ENCODE measurements around the gene DNAH14.

Gene DNAH14

DNA sequence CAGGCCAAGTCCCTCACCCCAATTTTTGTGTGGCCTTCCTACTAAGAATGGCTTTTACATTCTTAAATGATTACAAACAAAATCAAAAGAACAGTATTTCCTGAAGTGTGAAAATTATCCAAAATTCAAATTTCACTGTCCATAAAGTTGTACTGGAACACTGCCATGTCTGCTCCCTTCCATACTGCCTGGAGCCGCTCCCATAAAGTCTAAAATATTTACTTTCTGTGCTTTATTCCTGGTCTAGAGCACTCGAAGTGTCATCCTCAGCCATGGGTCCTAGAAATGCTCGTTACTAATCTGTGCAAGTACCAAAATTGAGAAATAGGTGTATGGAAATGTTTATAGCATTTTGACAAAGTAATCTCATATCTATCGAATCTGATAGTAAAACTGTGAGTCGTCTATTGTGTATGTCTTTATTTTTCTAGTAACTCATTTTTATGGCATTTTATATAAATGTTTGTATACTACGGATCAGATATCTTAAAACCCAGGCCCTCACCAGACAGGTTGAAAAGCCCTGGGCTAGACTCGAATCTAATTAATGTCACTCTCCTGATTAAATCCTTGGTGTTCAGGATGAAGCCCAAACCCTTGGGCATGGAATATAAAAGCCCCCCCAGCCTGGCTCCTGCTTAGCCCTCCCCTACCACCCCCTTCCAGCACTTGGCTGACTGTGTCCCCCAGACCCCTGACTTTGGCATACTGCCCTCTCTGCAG, 493.5 kb downstream of the DNAH14 start (continued):
- 0 out of 2 replicates have a peak, but pooled peaks have one; percentile 3 for TF ChIP-seq FEZF1 (tag by site-specific recombination; IDR thresholded peaks at IDR 0.05)
- TF ChIP-seq ZNF621 (tag by site-specific recombination; IDR thresholded peaks at IDR 0.05): no peak
- TF ChIP-seq ZBTB48 (tag by site-specific recombination; IDR thresholded peaks at IDR 0.05): no peak
- TF ChIP-seq ZNF610 (tag by site-specific recombination; IDR thresholded peaks at IDR 0.05; ENCODE audit: borderline replicate concordance): 0 out of 2 replicates have a peak, but pooled peaks have one; percentile 23
- TF ChIP-seq, protein P1, sequence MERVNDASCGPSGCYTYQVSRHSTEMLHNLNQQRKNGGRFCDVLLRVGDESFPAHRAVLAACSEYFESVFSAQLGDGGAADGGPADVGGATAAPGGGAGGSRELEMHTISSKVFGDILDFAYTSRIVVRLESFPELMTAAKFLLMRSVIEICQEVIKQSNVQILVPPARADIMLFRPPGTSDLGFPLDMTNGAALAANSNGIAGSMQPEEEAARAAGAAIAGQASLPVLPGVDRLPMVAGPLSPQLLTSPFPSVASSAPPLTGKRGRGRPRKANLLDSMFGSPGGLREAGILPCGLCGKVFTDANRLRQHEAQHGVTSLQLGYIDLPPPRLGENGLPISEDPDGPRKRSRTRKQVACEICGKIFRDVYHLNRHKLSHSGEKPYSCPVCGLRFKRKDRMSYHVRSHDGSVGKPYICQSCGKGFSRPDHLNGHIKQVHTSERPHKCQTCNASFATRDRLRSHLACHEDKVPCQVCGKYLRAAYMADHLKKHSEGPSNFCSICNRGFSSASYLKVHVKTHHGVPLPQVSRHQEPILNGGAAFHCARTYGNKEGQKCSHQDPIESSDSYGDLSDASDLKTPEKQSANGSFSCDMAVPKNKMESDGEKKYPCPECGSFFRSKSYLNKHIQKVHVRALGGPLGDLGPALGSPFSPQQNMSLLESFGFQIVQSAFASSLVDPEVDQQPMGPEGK (tag by site-specific recombination; IDR thresholded peaks at IDR 0.05): peak; percentile 23; the same call in 1 of the 2 replicates
- TF ChIP-seq ZNF843 (tag by site-specific recombination; IDR thresholded peaks at IDR 0.05): peak; percentile 67; the same call in 1 of the 2 replicates
- TF ChIP-seq ZNF366 (tag by site-specific recombination; conservative IDR thresholded peaks at IDR 0.05): no peak
- TF ChIP-seq ZNF16 (tag by site-specific recombination; IDR thresholded peaks at IDR 0.05; ENCODE audit: low read depth): no peak
- TF ChIP-seq, protein P2, sequence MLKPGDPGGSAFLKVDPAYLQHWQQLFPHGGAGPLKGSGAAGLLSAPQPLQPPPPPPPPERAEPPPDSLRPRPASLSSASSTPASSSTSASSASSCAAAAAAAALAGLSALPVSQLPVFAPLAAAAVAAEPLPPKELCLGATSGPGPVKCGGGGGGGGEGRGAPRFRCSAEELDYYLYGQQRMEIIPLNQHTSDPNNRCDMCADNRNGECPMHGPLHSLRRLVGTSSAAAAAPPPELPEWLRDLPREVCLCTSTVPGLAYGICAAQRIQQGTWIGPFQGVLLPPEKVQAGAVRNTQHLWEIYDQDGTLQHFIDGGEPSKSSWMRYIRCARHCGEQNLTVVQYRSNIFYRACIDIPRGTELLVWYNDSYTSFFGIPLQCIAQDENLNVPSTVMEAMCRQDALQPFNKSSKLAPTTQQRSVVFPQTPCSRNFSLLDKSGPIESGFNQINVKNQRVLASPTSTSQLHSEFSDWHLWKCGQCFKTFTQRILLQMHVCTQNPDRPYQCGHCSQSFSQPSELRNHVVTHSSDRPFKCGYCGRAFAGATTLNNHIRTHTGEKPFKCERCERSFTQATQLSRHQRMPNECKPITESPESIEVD (tag by site-specific recombination; IDR thresholded peaks at IDR 0.05): peak; percentile 93
- TF ChIP-seq KLF8 (tag by site-specific recombination; IDR thresholded peaks at IDR 0.05): no peak
- TF ChIP-seq ZXDB (tag by site-specific recombination; IDR thresholded peaks at IDR 0.05): 0 out of 2 replicates have a peak, but pooled peaks have one; percentile 44
- 0 out of 2 replicates have a peak, but pooled peaks have one; percentile 13 for TF ChIP-seq GLIS2 (tag by site-specific recombination; IDR thresholded peaks at IDR 0.05)
- TF ChIP-seq, protein P3, sequence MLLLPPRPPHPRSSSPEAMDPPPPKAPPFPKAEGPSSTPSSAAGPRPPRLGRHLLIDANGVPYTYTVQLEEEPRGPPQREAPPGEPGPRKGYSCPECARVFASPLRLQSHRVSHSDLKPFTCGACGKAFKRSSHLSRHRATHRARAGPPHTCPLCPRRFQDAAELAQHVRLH (tag by site-specific recombination; IDR thresholded peaks at IDR 0.05): peak; percentile 25; the same call in 1 of the 2 replicates

DNA sequence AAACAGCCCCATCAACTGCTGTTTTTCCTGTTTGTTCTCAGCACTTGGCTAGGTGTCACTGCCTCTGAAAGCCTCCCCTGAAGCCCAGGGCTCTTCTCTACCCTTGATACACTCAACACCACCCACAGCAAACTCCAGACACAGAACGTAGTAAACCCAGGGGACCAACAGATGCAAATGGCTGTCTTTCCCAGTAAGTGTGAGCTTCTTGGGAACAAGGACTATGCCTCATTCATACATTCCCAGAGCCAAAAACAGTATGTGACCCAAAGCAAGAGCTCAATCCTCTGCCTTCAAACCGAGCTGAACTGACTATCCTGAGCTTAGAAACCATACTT, 494.0 kb downstream of the DNAH14 start:
- no peaks in the 10 kb centered on the region for H3K9me3 ChIP-seq (ENCODE audit: control insufficient read depth, insufficient read depth, low read depth, low read length)
- POLR2A ChIA-PET: no interaction called here
- peaks cover 36% of the 10 kb centered on the region for H3K4me1 ChIP-seq (ENCODE audit: control insufficient read depth, insufficient read depth, low read length)
- no peak overlapping the region for H3K4me3 ChIP-seq (ENCODE audit: low read depth, low read length)
- peaks cover 34 to 41% of the 10 kb centered on the region in 2 experiments for H3K36me3 ChIP-seq (ENCODE audit: control insufficient read depth in 2 of 2, insufficient read depth in 1 of 2, low read length in 2 of 2)
- peak overlapping the region; percentile 2; the same call in 1 of the 2 replicates for H3K27ac ChIP-seq (ENCODE audit: extremely low read depth, low read depth, low read length)
- CTCF ChIA-PET: interaction anchor here (0.7 to 4.4 kb wide), 2 partner anchors 104 to 1907 kb away, joined by 3 to 16 read pairs; no protein-coding TSS in a partner anchor
- TF ChIP-seq EGR2 (tag by site-specific recombination; IDR thresholded peaks at IDR 0.05; ENCODE audit: low read depth) (0 out of 2 replicates have a peak, but pooled peaks have one; percentile 27), ZNF169 (tag by site-specific recombination; IDR thresholded peaks at IDR 0.05) (no peak), ZNF157 (tag by site-specific recombination; IDR thresholded peaks at IDR 0.05) (no peak), GFI1B (tag by site-specific recombination; IDR thresholded peaks at IDR 0.05) (no peak), ZEB2 (tag by site-specific recombination; IDR thresholded peaks at IDR 0.05) (no peak), ZNF621 (tag by site-specific recombination; IDR thresholded peaks at IDR 0.05) (no peak), ZNF561 (tag by site-specific recombination; IDR thresholded peaks at IDR 0.05; ENCODE audit: borderline replicate concordance) (no peak)
- TF ChIP-seq, protein P4, sequence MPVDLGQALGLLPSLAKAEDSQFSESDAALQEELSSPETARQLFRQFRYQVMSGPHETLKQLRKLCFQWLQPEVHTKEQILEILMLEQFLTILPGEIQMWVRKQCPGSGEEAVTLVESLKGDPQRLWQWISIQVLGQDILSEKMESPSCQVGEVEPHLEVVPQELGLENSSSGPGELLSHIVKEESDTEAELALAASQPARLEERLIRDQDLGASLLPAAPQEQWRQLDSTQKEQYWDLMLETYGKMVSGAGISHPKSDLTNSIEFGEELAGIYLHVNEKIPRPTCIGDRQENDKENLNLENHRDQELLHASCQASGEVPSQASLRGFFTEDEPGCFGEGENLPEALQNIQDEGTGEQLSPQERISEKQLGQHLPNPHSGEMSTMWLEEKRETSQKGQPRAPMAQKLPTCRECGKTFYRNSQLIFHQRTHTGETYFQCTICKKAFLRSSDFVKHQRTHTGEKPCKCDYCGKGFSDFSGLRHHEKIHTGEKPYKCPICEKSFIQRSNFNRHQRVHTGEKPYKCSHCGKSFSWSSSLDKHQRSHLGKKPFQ (tag by site-specific recombination; IDR thresholded peaks at IDR 0.05): no peak
- TF ChIP-seq, protein P5, sequence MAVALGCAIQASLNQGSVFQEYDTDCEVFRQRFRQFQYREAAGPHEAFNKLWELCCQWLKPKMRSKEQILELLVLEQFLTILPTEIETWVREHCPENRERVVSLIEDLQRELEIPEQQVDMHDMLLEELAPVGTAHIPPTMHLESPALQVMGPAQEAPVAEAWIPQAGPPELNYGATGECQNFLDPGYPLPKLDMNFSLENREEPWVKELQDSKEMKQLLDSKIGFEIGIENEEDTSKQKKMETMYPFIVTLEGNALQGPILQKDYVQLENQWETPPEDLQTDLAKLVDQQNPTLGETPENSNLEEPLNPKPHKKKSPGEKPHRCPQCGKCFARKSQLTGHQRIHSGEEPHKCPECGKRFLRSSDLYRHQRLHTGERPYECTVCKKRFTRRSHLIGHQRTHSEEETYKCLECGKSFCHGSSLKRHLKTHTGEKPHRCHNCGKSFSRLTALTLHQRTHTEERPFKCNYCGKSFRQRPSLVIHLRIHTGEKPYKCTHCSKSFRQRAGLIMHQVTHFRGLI (tag by site-specific recombination; IDR thresholded peaks at IDR 0.05): 0 out of 2 replicates have a peak, but pooled peaks have one; percentile 4
- TF ChIP-seq, protein P6, sequence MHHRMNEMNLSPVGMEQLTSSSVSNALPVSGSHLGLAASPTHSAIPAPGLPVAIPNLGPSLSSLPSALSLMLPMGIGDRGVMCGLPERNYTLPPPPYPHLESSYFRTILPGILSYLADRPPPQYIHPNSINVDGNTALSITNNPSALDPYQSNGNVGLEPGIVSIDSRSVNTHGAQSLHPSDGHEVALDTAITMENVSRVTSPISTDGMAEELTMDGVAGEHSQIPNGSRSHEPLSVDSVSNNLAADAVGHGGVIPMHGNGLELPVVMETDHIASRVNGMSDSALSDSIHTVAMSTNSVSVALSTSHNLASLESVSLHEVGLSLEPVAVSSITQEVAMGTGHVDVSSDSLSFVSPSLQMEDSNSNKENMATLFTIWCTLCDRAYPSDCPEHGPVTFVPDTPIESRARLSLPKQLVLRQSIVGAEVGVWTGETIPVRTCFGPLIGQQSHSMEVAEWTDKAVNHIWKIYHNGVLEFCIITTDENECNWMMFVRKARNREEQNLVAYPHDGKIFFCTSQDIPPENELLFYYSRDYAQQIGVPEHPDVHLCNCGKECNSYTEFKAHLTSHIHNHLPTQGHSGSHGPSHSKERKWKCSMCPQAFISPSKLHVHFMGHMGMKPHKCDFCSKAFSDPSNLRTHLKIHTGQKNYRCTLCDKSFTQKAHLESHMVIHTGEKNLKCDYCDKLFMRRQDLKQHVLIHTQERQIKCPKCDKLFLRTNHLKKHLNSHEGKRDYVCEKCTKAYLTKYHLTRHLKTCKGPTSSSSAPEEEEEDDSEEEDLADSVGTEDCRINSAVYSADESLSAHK (tag by site-specific recombination; IDR thresholded peaks at IDR 0.05): no peak
- TF ChIP-seq, protein P7, sequence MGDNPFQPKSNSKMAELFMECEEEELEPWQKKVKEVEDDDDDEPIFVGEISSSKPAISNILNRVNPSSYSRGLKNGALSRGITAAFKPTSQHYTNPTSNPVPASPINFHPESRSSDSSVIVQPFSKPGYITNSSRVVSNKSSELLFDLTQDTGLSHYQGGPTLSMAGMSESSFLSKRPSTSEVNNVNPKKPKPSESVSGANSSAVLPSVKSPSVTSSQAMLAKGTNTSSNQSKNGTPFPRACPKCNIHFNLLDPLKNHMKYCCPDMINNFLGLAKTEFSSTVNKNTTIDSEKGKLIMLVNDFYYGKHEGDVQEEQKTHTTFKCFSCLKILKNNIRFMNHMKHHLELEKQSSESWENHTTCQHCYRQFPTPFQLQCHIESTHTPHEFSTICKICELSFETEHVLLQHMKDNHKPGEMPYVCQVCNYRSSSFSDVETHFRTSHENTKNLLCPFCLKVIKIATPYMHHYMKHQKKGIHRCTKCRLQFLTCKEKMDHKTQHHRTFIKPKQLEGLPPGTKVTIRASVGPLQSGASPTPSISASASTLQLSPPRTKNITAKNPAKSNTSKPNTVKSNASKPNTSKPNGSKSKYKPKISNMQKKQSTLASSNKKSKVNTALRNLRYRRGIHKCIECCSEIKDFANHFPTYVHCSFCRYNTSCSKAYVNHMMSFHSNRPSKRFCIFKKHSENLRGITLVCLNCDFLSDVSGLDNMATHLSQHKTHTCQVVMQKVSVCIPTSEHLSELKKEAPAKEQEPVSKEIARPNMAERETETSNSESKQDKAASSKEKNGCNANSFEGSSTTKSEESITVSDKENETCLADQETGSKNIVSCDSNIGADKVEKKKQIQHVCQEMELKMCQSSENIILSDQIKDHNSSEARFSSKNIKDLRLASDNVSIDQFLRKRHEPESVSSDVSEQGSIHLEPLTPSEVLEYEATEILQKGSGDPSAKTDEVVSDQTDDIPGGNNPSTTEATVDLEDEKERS (tag by site-specific recombination; IDR thresholded peaks at IDR 0.05): no peak
